Natural killer cell (primary cell): ENCODE measurements around the gene PLCB4. TPM values are rescaled to one million over a fixed set of nuclear protein-coding genes. Genes with fewer than 3 reads are reported as not detected.

Experiments
- ATAC-seq, 3 donors: fragments of 150-1000 bp in 2 of 3; fragments of 200-7000 bp in 1 of 3; cut with Tn5 transposase; 1 replicate in 1 of 3; 2 replicates in 2 of 3; pipeline ENCODE4 v1.10.0; 2021; ENCODE audit warnings: mild to moderate bottlenecking in 2 of 3, moderate library complexity in 2 of 3
- DNase-seq, 2 donors: peaks; one replicate each; pipeline versions ENCODE4 v3.0.0 to v3.0.0-alpha.2; 2013 to 2021; ENCODE audit warnings: mixed read lengths in 1 of 2
- H3K27ac ChIP-seq: one replicate; pipeline ENCODE4 v1.5.1; 2013; ENCODE audit warnings: mild to moderate bottlenecking, low read length
- H3K27me3 ChIP-seq: one replicate; pipeline ENCODE4 v1.6.1; 2013; ENCODE audit warnings: low read length; ENCODE audit not compliant: control insufficient read depth, insufficient read depth
- H3K36me3 ChIP-seq: one replicate; pipeline ENCODE4 v1.6.1; 2013; ENCODE audit warnings: low read length; ENCODE audit not compliant: control insufficient read depth, insufficient read depth
- H3K4me1 ChIP-seq: one replicate; pipeline ENCODE4 v1.6.1; 2013; ENCODE audit warnings: low read length; ENCODE audit not compliant: control insufficient read depth, insufficient read depth
- H3K4me3 ChIP-seq: one replicate; pipeline ENCODE4 v1.5.1; 2013; ENCODE audit warnings: low read length
- H3K9me3 ChIP-seq: one replicate; pipeline ENCODE4 v1.6.1; 2013; ENCODE audit warnings: low read length; ENCODE audit not compliant: control insufficient read depth, insufficient read depth
- H3K27ac Mint-ChIP-seq, 2 donors: one replicate each; pipeline ENCODE4 v1.8.0; 2022; ENCODE audit warnings: mild to moderate bottlenecking in 2 of 2, mixed read lengths in 2 of 2, moderate library complexity in 1 of 2
- H3K27me3 Mint-ChIP-seq, 2 donors: one replicate each; pipeline ENCODE4 v1.8.0; 2022; ENCODE audit warnings: low read depth in 2 of 2, mixed read lengths in 2 of 2
- H3K36me3 Mint-ChIP-seq: one replicate; pipeline ENCODE4 v1.8.0; 2022; ENCODE audit warnings: mixed read lengths
- H3K4me1 Mint-ChIP-seq, 2 donors: one replicate each; pipeline ENCODE4 v1.8.0; 2022; ENCODE audit warnings: mixed read lengths in 2 of 2
- H3K4me3 Mint-ChIP-seq: one replicate; pipeline ENCODE4 v1.8.0; 2022; ENCODE audit warnings: mild to moderate bottlenecking, moderate library complexity, mixed read lengths
- H3K9me3 Mint-ChIP-seq, 2 donors: one replicate each; pipeline ENCODE4 v1.8.0; 2022; ENCODE audit warnings: mixed read lengths in 2 of 2
- CTCF ChIP-seq: fragments of 200-600 bp; IDR thresholded peaks from one replicate; pipeline ENCODE4 v1.8.0; 2022; ENCODE audit warnings: antibody characterized with exemption
- WGBS: methylation state at CpG from one replicate; pipeline ENCODE4 v1.1.7; 2013; ENCODE audit warnings: missing lambda C conversion rate; ENCODE audit not compliant: insufficient coverage; 5-methylcytosine and 5-hydroxymethylcytosine counted together
- intact Hi-C: fragments of 100-400 bp; cut with micrococcal nuclease; formaldehyde crosslinking; loops from one replicate; pipeline ENCODE4 v1.14.2; 2022
- total RNA-seq, 4 donors: library from RNA; stranded (reverse); fragments of 120-200 nt in 1 of 4; gene quantifications; one replicate each; pipeline versions ENCODE4 v1.2.3 to v1.2.4, GENCODE V29; 2013 to 2022

The PLCB4 gene
- total RNA-seq, 3 donors from 2014 or later (not counting 1 experiment from before 2014, with no cell fraction given): 0.05 to 0.40 TPM; not detected in 1

GRCh38 chr20:9400171-9401025 lies 331.5 kb downstream of the PLCB4 start:
- H3K9me3 ChIP-seq: no peaks in the 10 kb centered on the region
- no peaks in the 10 kb centered on the region for H3K4me1 Mint-ChIP-seq
- H3K27me3 ChIP-seq: no peaks in the 10 kb centered on the region
- DNase-seq: no peak
- H3K4me3 Mint-ChIP-seq: no peak overlapping the region
- no peaks in the 10 kb centered on the region for H3K36me3 Mint-ChIP-seq
- ATAC-seq: no peak
- no peaks in the 10 kb centered on the region for H3K9me3 Mint-ChIP-seq
- no peak overlapping the region for H3K4me3 ChIP-seq
- 71% methylated on average over 4 of the region's 4 CpGs for WGBS
- H3K27ac ChIP-seq: no peak overlapping the region
- TF ChIP-seq CTCF: no peak
- no peaks in the 10 kb centered on the region for H3K36me3 ChIP-seq
- intact Hi-C loops: loop anchor here (10.0 kb wide), 1 partner anchor 514 kb away; no protein-coding TSS in a partner anchor
- H3K4me1 ChIP-seq: no peaks in the 10 kb centered on the region
- no peak overlapping the region for H3K27ac Mint-ChIP-seq
- H3K27me3 Mint-ChIP-seq: no peaks in the 10 kb centered on the region

GRCh38 chr20:9401371-9401770 lies 332.5 kb downstream of the PLCB4 start:
- intact Hi-C loops: loop anchor here (10.0 kb wide), 1 partner anchor 513 kb away; no protein-coding TSS in a partner anchor
- Mint-ChIP-seq H3K27ac (no peak overlapping the region), H3K27me3 (no peaks in the 10 kb centered on the region), H3K4me3 (no peak overlapping the region), H3K36me3 (no peaks in the 10 kb centered on the region), H3K4me1 (no peaks in the 10 kb centered on the region), H3K9me3 (no peaks in the 10 kb centered on the region)
- Histone ChIP-seq H3K27ac (no peak overlapping the region), H3K9me3 (no peaks in the 10 kb centered on the region), H3K4me3 (no peak overlapping the region), H3K36me3 (no peaks in the 10 kb centered on the region), H3K4me1 (no peaks in the 10 kb centered on the region), H3K27me3 (no peaks in the 10 kb centered on the region)
- ATAC-seq (no peak), DNase-seq (no peak)
- TF ChIP-seq CTCF: no peak
- WGBS: 47% methylated on average over 2 of the region's 3 CpGs

GRCh38 chr20:9402141-9402540 lies 333.3 kb downstream of the PLCB4 start:
- DNase-seq (no peak), ATAC-seq (no peak)
- H3K9me3 Mint-ChIP-seq: no peaks in the 10 kb centered on the region
- Histone ChIP-seq H3K4me3 (no peak overlapping the region), H3K4me1 (no peaks in the 10 kb centered on the region), H3K9me3 (no peaks in the 10 kb centered on the region), H3K27me3 (no peaks in the 10 kb centered on the region), H3K27ac (no peak overlapping the region), H3K36me3 (no peaks in the 10 kb centered on the region)
- no peaks in the 10 kb centered on the region for H3K4me1 Mint-ChIP-seq
- intact Hi-C loops: loop anchor here (10.0 kb wide), 1 partner anchor 513 kb away; no protein-coding TSS in a partner anchor
- TF ChIP-seq CTCF: no peak
- WGBS: 92% methylated on average over 5 of the region's 6 CpGs
- H3K27me3 Mint-ChIP-seq: no peaks in the 10 kb centered on the region
- H3K4me3 Mint-ChIP-seq: no peak overlapping the region
- H3K27ac Mint-ChIP-seq: no peak overlapping the region
- no peaks in the 10 kb centered on the region for H3K36me3 Mint-ChIP-seq
